HepG2 (cell line): ENCODE results near the gene ADRA2B. TPM values are rescaled to one million over a fixed set of nuclear protein-coding genes. Genes with fewer than 3 reads are reported as not detected.

Source experiments
- ATAC-seq: fragments of 200-7000 bp; cut with Tn5 transposase; 3 replicates; pipeline ENCODE4 v1.9.1; 2020; ENCODE audit warnings: mild to moderate bottlenecking, moderate library complexity
- BruUV-seq: library from RNA; stranded (reverse); fragments of 400-500 nt; replicated peaks from 2 replicates; lab custom pipeline; 2021; lab: Mats Ljungman, UMichigan
- CTCF ChIA-PET: fragments of 300-600 bp; formaldehyde crosslinking; extraction: SDS; loops from one replicate; lab custom pipeline; 2021; ENCODE audit warnings: low total read pairs, inconsistent platforms, low intra/inter-chr PET ratio; lab: Yijun Ruan, JAX
- POLR2A ChIA-PET: fragments of 350-600 bp; sonication (Branson Sonifier 250); formaldehyde crosslinking; loops from one replicate; lab custom pipeline; 2020; ENCODE audit warnings: antibody characterized with exemption, inconsistent platforms; lab: Yijun Ruan, JAX
- DNase-seq: peaks from one replicate; pipeline ENCODE4 v3.0.0-alpha.2; 2015; ENCODE audit warnings: low spot score
- FAIRE-seq: peaks from 3 replicates; lab custom pipeline; 2011; peaks lifted over from hg19 to GRCh38; lab: Jason Lieb, UNC
- H2AFZ ChIP-seq: one replicate; pipeline ENCODE4 v1.6.1; 2011; ENCODE audit warnings: low read length, inconsistent platforms
- H3K27ac ChIP-seq: fragments of 300-600 bp; 3 replicates; pipeline ENCODE4 v1.8.0; 2011; ENCODE audit warnings: mixed run types, mild to moderate bottlenecking, mixed read lengths, low read length, inconsistent platforms; ENCODE audit not compliant: insufficient read depth; ENCODE audit errors: extremely low read length
- H3K27me3 ChIP-seq, 2 experiments: fragments of 200-600 bp in 1 of 2; 2 replicates in 1 of 2; 3 replicates in 1 of 2; pipeline versions ENCODE4 v1.6.0 to v1.8.0; 2011; ENCODE audit warnings: low read length in 2 of 2, mild to moderate bottlenecking in 2 of 2, moderate library complexity in 2 of 2, inconsistent platforms in 1 of 2; ENCODE audit not compliant: insufficient read depth in 2 of 2, control insufficient read depth in 1 of 2
- H3K36me3 ChIP-seq, 2 experiments: fragments of 200-600 bp in 1 of 2; replicated peaks in 1 of 2; 2 replicates in 1 of 2; 3 replicates in 1 of 2; pipeline versions ENCODE4 v1.5.1 to v1.8.0; 2011; ENCODE audit warnings: low read length in 2 of 2, inconsistent platforms in 1 of 2; ENCODE audit not compliant: insufficient read depth in 2 of 2, control insufficient read depth in 1 of 2
- H3K4me1 ChIP-seq: 2 replicates; pipeline ENCODE4 v1.5.1; 2012; ENCODE audit warnings: low read length, inconsistent platforms; ENCODE audit not compliant: insufficient read depth
- H3K4me2 ChIP-seq: 2 replicates; pipeline ENCODE4 v1.6.0; 2011; ENCODE audit warnings: low read depth, low read length, inconsistent platforms
- H3K4me3 ChIP-seq, 3 experiments: fragments of 200-600 bp in 1 of 3; sonication (generic), shearing (Covaris generic) in 1 of 3; replicated peaks in 1 of 3; 2 replicates each; pipeline ENCODE4 v1.5.1; 2011 to 2016; ENCODE audit warnings: low read length in 3 of 3, inconsistent platforms in 2 of 3, low read depth in 2 of 3, mild to moderate bottlenecking in 2 of 3, control low read depth in 1 of 3, mixed read lengths in 1 of 3; ENCODE audit not compliant: insufficient read depth in 1 of 3
- H3K79me2 ChIP-seq: one replicate; pipeline ENCODE4 v1.6.1; 2011; ENCODE audit warnings: low read length, inconsistent platforms; ENCODE audit not compliant: insufficient read depth
- H3K9ac ChIP-seq: 2 replicates; pipeline ENCODE4 v1.6.0; 2011; ENCODE audit warnings: mild to moderate bottlenecking, low read depth, low read length, inconsistent platforms; ENCODE audit not compliant: insufficient read depth
- H3K9me3 ChIP-seq: 2 replicates; pipeline ENCODE4 v1.5.1; 2012; ENCODE audit warnings: mild to moderate bottlenecking, low read length
- H4K20me1 ChIP-seq: 2 replicates; pipeline ENCODE4 v1.6.0; 2011; ENCODE audit warnings: inconsistent platforms, mild to moderate bottlenecking, low read length, moderate library complexity; ENCODE audit not compliant: insufficient read depth
- ASH2L ChIP-seq: fragments of 300-600, 200-600 bp; sonication (generic); IDR thresholded peaks from 2 replicates; pipeline ENCODE4 v1.7.0; 2017; ENCODE audit warnings: low read depth, mild to moderate bottlenecking, moderate library complexity, mixed read lengths, low read length; ENCODE audit not compliant: insufficient read length
- DNMT3B ChIP-seq: conservative IDR thresholded peaks from 2 replicates; pipeline ENCODE4 v1.6.1; 2016; ENCODE audit warnings: missing biosample characterization, control low read depth
- HIVEP1 ChIP-seq: sonication (generic); formaldehyde crosslinking; IDR thresholded peaks from 2 replicates; pipeline ENCODE4 v1.4.0; 2020; ENCODE audit warnings: mild to moderate bottlenecking, missing genetic modification reagents
- HOXA3 ChIP-seq: sonication (generic); formaldehyde crosslinking; IDR thresholded peaks from 2 replicates; pipeline ENCODE4 v1.5.0; 2020; ENCODE audit warnings: missing genetic modification reagents
- KLF11 ChIP-seq: IDR thresholded peaks from 2 replicates; pipeline ENCODE4 v1.6.1; 2016; ENCODE audit warnings: missing compliant biosample characterization
- MAF1 ChIP-seq: sonication (generic); formaldehyde crosslinking; IDR thresholded peaks from 2 replicates; pipeline ENCODE4 v1.5.0; 2020; ENCODE audit warnings: missing genetic modification reagents, borderline replicate concordance
- MBD4 ChIP-seq: IDR thresholded peaks from 2 replicates; pipeline ENCODE4 v1.6.1; 2012; ENCODE audit warnings: low read length, inconsistent platforms, borderline replicate concordance
- NCOA5 ChIP-seq: sonication (generic); formaldehyde crosslinking; IDR thresholded peaks from 2 replicates; pipeline ENCODE4 v1.4.0; 2020; ENCODE audit warnings: missing genetic modification reagents
- RAD21 ChIP-seq: fragments of 450-650 bp; formaldehyde crosslinking; IDR thresholded peaks from 2 replicates; pipeline ENCODE4 v1.5.0; 2020; ENCODE audit warnings: mild to moderate bottlenecking
- REXO4 ChIP-seq: sonication (generic); formaldehyde crosslinking; IDR thresholded peaks from 2 replicates; pipeline ENCODE4 v1.8.0; 2022; ENCODE audit warnings: missing genetic modification reagents, mild to moderate bottlenecking, borderline replicate concordance
- TARDBP ChIP-seq: sonication (generic); formaldehyde crosslinking; IDR thresholded peaks from 2 replicates; pipeline ENCODE4 v1.8.0; 2022; ENCODE audit warnings: mild to moderate bottlenecking, missing genetic modification reagents
- TGIF2 ChIP-seq: IDR thresholded peaks from 2 replicates; pipeline ENCODE4 v1.6.1; 2016; ENCODE audit warnings: control low read depth, missing compliant biosample characterization
- ZNF367 ChIP-seq: sonication (generic); formaldehyde crosslinking; IDR thresholded peaks from 2 replicates; pipeline ENCODE4 v1.4.0; 2020; ENCODE audit warnings: missing genetic modification reagents, borderline replicate concordance
- ZNF772 ChIP-seq: sonication (generic); formaldehyde crosslinking; IDR thresholded peaks from 2 replicates; pipeline ENCODE4 v1.5.0; 2020; ENCODE audit warnings: mild to moderate bottlenecking, missing genetic modification reagents
- ZNF83 ChIP-seq: sonication (generic); formaldehyde crosslinking; IDR thresholded peaks from 2 replicates; pipeline ENCODE4 v1.4.0; 2020; ENCODE audit warnings: missing genetic modification reagents, mild to moderate bottlenecking, borderline replicate concordance
- WGBS: methylation state at CpG from one replicate; pipeline ENCODE4 v1.1.6; 2017; ENCODE audit warnings: low lambda C conversion rate; 5-methylcytosine and 5-hydroxymethylcytosine counted together
- in situ Hi-C: cut with HindIII; loops from 2 replicates; pipeline ENCODE4 v1.10.0; 2017; ENCODE audit warnings: low pct_unique_long_range_greater_than_20kb; ENCODE audit not compliant: extremely low pct_ligation_motif_present
- intact Hi-C: fragments of 100-400 bp; cut with micrococcal nuclease; formaldehyde crosslinking; loops from one replicate; pipeline ENCODE4 v1.10.0; 2022; ENCODE audit not compliant: unreplicated experiment
- polyA plus RNA-seq, 8 experiments: library from polyadenylated mRNA; depleted of rRNA in 3 of 8; stranded (reverse) in 7 of 8; unstranded in 1 of 8; fragments of >200 nt; fragmentation: Illumina TruSeq in 4 of 8; extraction: Trizol in 4 of 8; gene quantifications; 2 replicates each; pipeline versions ENCODE4 v1.2.1 to v1.2.3, GENCODE V29; 2011 to 2016; ENCODE audit warnings: low read depth in 4 of 8, missing spikeins in 1 of 8, mixed read lengths in 1 of 8; ENCODE audit not compliant: insufficient read depth in 1 of 8
- total RNA-seq, 5 experiments: library from RNA; depleted of rRNA; stranded (reverse); fragments of >200 nt; fragmentation: Illumina TruSeq; extraction: Trizol; gene quantifications; 2 replicates each; pipeline ENCODE4 v1.2.3, GENCODE V29; 2016; ENCODE audit warnings: low read depth in 1 of 5
- TF ChIP-seq, protein P1 (sequence below): sonication (generic); formaldehyde crosslinking; IDR thresholded peaks from 2 replicates; pipeline ENCODE4 v1.5.1; 2020; ENCODE audit warnings: mild to moderate bottlenecking, missing genetic modification reagents, borderline replicate concordance

The ADRA2B gene
- total and polyA plus RNA-seq, 2 of the 13 experiments (the other 11 are each of a cell fraction or from before 2014, with no cell fraction given), result not detected

DNA sequence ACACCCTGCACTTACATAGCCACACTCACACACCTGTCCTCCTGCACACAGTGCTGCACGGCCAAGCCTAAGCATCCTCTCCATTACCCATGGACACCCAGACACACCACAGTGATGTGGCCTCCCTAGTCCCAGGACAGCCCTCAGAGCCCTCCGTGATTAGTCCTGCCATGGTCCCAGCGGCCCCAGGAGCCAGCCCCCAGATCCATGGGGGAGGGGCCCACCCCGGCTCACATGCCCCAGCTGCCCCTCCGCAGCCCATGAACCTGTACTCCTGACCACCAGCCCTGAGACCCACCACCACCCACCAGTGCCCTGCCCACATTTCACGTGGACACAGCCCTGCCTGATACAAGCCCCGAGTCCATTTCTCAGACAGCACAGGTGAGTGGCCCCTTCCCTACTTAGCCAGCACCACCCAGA is 36.9 kb upstream of the ADRA2B start (continued):
- TF ChIP-seq REXO4 (CRISPR knock-in tag) (no peak), HIVEP1 (CRISPR knock-in tag) (no peak), MBD4 (no peak), DNMT3B (CRISPR knock-in tag) (no peak), MAF1 (CRISPR knock-in tag) (no peak), TARDBP (CRISPR knock-in tag) (no peak)

DNA sequence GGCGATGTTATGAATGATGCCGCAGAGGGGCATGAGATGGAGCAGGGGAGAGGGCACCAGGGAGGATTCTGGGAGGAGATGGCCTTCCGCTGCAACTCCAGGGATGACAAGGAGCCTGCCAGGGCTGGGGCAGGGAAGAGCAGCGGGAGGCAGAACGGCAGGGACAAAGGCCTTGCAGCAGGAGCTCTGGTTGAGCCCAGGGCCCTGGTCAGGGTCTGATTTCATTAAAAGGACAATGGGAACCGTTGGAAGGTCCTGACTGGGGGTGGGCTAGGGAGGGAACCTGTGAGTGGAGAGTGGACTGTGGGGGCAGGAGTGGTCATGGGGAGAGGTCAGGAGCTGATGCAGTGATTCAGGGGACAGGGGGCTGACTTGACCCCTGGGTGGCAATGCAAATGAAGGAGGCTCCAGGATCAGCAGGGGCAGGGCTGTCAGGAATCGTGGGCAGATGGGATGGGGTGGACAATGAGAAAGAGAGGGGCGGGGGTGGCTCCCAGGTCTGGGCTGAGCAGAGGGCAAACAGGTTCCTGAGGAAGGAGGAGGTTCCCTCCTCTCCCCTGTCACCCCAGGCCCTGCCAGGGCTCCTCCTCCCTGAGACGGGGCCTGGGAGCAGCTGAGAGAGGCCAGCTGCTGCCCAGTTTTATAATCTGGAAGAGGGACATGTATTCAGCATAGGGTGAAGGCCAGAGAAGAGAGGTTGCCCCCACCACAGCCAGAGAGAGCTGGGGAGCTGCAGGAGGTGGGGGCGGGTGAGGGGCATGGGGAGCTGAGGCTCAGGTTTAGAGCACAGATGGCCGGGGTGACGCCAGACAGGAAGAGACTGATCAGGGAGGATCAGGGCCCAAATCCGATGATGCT is 36.2 kb upstream of the ADRA2B start:
- no peaks in the 10 kb centered on the region for H4K20me1 ChIP-seq
- H3K4me2 ChIP-seq, result no peak overlapping the region
- H2AFZ ChIP-seq, result no peak overlapping the region
- peaks cover 21 to 72% of the 10 kb centered on the region in 2 experiments; a peak in 4 of 5 replicates for H3K27me3 ChIP-seq
- POLR2A ChIA-PET, result no interaction called here
- WGBS, result 33% methylated on average over 11 of the region's 13 CpGs
- no peaks in the 10 kb centered on the region for H3K79me2 ChIP-seq
- ATAC-seq (no peak), DNase-seq (no peak), FAIRE-seq (no peak)
- H3K27ac ChIP-seq, result no peak overlapping the region
- intact Hi-C loops (no loop called here), in situ Hi-C loops (no loop called here)
- TF ChIP-seq ASH2L (no peak), TGIF2 (CRISPR knock-in tag) (no peak), ZNF367 (CRISPR knock-in tag) (no peak), KLF11 (CRISPR knock-in tag) (no peak), NCOA5 (CRISPR knock-in tag) (no peak), ZNF772 (CRISPR knock-in tag) (no peak), HOXA3 (CRISPR knock-in tag) (no peak), RAD21 (CRISPR knock-in tag) (no peak), ZNF83 (no peak)
- TF ChIP-seq, protein P1, sequence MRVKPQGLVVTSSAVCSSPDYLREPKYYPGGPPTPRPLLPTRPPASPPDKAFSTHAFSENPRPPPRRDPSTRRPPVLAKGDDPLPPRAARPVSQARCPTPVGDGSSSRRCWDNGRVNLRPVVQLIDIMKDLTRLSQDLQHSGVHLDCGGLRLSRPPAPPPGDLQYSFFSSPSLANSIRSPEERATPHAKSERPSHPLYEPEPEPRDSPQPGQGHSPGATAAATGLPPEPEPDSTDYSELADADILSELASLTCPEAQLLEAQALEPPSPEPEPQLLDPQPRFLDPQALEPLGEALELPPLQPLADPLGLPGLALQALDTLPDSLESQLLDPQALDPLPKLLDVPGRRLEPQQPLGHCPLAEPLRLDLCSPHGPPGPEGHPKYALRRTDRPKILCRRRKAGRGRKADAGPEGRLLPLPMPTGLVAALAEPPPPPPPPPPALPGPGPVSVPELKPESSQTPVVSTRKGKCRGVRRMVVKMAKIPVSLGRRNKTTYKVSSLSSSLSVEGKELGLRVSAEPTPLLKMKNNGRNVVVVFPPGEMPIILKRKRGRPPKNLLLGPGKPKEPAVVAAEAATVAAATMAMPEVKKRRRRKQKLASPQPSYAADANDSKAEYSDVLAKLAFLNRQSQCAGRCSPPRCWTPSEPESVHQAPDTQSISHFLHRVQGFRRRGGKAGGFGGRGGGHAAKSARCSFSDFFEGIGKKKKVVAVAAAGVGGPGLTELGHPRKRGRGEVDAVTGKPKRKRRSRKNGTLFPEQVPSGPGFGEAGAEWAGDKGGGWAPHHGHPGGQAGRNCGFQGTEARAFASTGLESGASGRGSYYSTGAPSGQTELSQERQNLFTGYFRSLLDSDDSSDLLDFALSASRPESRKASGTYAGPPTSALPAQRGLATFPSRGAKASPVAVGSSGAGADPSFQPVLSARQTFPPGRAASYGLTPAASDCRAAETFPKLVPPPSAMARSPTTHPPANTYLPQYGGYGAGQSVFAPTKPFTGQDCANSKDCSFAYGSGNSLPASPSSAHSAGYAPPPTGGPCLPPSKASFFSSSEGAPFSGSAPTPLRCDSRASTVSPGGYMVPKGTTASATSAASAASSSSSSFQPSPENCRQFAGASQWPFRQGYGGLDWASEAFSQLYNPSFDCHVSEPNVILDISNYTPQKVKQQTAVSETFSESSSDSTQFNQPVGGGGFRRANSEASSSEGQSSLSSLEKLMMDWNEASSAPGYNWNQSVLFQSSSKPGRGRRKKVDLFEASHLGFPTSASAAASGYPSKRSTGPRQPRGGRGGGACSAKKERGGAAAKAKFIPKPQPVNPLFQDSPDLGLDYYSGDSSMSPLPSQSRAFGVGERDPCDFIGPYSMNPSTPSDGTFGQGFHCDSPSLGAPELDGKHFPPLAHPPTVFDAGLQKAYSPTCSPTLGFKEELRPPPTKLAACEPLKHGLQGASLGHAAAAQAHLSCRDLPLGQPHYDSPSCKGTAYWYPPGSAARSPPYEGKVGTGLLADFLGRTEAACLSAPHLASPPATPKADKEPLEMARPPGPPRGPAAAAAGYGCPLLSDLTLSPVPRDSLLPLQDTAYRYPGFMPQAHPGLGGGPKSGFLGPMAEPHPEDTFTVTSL, result no peak
- H3K36me3 ChIP-seq, result no peaks in the 10 kb centered on the region
- BruUV-seq, result no TSS peak
- H3K9me3 ChIP-seq, result no peaks in the 10 kb centered on the region
- CTCF ChIA-PET, result no interaction called here
- no peaks in the 10 kb centered on the region for H3K4me1 ChIP-seq
- H3K4me3 ChIP-seq, result no peak overlapping the region
- H3K9ac ChIP-seq, result no peak overlapping the region
